C4-2B (cell line): ENCODE results near the gene DLGAP1.
"Not testable (repeated sequence)": the region's sequence is repeated elsewhere in the genome, so short reads cannot be mapped to it uniquely, and the experiment has no call there.

ENCODE experiments used
- H3K27ac ChIP-seq: fragments of 450-650 bp; 2 replicates; pipeline ENCODE4 v1.5.1; 2017
- CTCF ChIP-seq: fragments of 450-650 bp; conservative IDR thresholded peaks from 2 replicates; pipeline ENCODE4 v1.5.1; 2017; ENCODE audit warnings: mild to moderate bottlenecking
- ZFX ChIP-seq: fragments of 450-650 bp; IDR thresholded peaks from 2 replicates; pipeline ENCODE4 v1.6.1; 2017

Gene DLGAP1

GRCh38 chr18:4292696-4293095 lies 162.4 kb downstream of the DLGAP1 start:
- no peak for TF ChIP-seq ZFX
- no peak overlapping the region for H3K27ac ChIP-seq

DNA sequence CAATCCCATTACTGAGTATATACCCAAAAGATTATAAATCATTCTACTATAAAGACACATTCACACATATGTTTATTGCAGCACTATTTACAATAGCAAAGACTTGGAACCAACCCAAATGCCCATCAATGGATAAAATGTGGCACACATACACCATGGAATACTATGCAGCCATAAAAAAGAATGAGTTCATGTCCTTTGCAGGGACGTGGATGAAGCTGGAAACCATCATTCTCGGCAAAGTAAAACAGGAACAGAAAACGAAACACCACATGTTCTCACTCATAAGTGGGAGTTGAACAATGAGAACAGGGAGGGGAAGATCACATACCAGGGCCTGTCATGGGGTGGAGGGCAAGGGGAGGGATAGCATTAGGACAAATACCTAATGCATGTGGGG lies 167.8 kb downstream of the DLGAP1 start:
- H3K27ac ChIP-seq, result not testable (repeated sequence)

DNA sequence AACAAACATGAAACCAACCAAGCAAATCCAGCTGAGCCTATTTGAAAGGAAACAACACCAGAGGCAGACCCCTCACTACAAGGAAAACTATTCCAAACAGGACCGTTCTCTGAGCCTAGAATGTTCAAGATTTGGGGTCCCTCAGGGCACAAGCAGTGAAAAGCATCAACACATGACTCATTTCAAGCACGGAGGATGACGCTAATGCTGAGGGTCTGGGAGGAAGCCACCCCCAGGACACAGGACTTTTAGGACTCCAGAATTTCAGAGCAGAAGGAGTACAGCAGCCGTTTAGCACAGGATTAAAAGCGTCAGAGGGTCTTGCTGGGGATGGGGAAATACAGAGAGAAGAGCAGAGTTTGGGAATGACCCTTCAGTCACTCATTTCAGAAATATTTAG lies 168.9 kb downstream of the DLGAP1 start:
- no peak overlapping the region for H3K27ac ChIP-seq
- no peak for TF ChIP-seq ZFX
- no peak for TF ChIP-seq CTCF

DNA sequence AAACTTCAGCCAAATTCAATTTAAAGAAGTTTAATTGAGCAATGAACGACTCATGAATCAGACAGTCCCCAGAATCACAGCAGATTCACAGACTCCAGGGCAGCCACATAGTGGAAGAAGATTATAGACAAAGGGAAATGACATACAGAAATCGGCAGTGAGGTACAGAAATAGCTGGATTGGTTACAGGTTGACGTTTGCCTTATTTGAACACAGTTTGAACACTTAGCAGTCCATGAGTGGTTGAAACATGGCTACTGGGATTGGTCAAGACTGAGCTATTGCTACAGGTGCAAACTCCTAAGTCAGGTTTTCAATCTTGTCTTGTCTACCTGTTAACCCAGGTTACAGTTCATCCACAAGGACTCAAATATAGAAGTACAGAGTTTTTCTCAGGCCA lies 169.6 kb downstream of the DLGAP1 start:
- TF ChIP-seq CTCF (no peak), ZFX (no peak)
- H3K27ac ChIP-seq, result no peak overlapping the region

DNA sequence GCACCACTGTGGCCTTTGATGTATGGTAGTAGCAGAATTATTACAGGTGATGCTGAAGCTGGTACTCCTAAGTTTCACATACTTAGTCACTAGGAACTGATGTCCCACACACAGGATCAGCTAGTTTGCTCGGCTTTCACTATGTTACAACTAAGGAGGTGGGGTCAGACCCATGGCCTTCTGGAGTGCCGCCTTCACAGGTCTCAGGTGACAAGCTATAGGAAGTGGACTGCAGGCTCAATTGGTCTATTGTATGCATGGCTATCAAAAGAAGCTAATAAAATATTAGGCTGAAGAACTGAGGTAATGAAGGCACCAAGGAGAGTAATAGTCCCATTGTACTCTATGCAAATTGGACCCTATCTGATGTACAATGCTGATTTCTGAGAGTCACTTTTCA lies 170.6 kb downstream of the DLGAP1 start:
- TF ChIP-seq ZFX (no peak), CTCF (no peak)
- H3K27ac ChIP-seq, result no peak overlapping the region

- H3K27ac ChIP-seq, result no peak overlapping the region
- no peak for TF ChIP-seq ZFX
- no peak for TF ChIP-seq CTCF
These were observed 171.3 kb downstream of the DLGAP1 start for GRCh38 chr18:4283746-4284291.

GRCh38 chr18:4282954-4283353 lies 172.2 kb downstream of the DLGAP1 start:
- TF ChIP-seq CTCF (no peak), ZFX (no peak)
- H3K27ac ChIP-seq, result no peak overlapping the region

DNA sequence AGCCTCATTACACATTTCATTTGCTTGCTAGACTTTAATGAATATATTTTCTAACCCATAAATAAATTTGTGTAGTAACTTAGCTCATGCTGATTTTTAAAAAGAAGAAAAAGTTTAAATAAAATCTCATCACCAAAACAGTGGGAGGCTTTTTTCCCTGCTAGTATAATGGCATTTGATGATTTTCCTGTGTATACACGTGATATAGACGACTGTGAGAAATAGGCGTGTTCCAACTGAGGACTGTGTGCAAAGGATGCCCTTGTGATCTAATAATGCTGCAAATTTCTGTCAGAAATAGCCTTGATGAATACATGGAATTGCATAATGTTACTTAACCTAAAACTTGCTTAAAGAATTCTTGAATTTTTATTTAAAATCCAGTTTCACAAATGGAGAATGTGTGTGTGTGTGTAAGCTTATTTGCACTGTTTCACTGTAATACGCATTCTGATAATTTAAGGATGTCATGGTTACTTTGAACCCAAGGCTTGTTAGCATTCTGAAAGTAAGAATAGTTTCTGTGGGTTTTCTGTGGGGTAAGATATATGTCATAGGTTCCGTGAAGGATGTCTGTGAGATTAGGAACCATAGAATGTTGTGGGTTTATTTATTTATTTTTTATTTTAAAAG lies 178.0 kb downstream of the DLGAP1 start:
- H3K27ac ChIP-seq, result no peak overlapping the region
- TF ChIP-seq CTCF, result no peak
- no peak for TF ChIP-seq ZFX
